Measurements from ENCODE around the gene TCF4. TPM values are rescaled to one million over a fixed set of nuclear protein-coding genes. Genes with fewer than 3 reads are reported as not detected.

TCF4 gene
- total RNA-seq, 1 experiment from 2014 or later, result 55.8 TPM

GRCh38 chr18:55287935-55288868, 299.8 kb downstream of the TCF4 start:
- H3K36me3 ChIP-seq, result no peaks in the 10 kb centered on the region
- H3K27me3 ChIP-seq (replicated peaks), result no peaks in the 10 kb centered on the region
- H3K9me3 ChIP-seq (replicated peaks), result no peaks in the 10 kb centered on the region
- no peak overlapping the region for H3K4me3 ChIP-seq
- peaks cover 9% of the 10 kb centered on the region for H3K4me1 ChIP-seq (replicated peaks)
- H3K27ac ChIP-seq, result no peak overlapping the region
- no peak for DNase-seq (ENCODE audit: low read depth in 1 of 2, low spot score in 2 of 2)

GRCh38 chr18:55287149-55287806, 300.7 kb downstream of the TCF4 start:
- Histone ChIP-seq H3K27me3 (replicated peaks) (no peaks in the 10 kb centered on the region), H3K27ac (no peak overlapping the region)
- DNase-seq (ENCODE audit: low read depth in 1 of 2, low spot score in 2 of 2), result no peak

GRCh38 chr18:55286257-55286825, 301.7 kb downstream of the TCF4 start:
- no peak for DNase-seq (ENCODE audit: low read depth in 1 of 2, low spot score in 2 of 2)

More at GRCh38 chr18:55287149-55287806, 300.7 kb downstream of the TCF4 start:
- Histone ChIP-seq H3K36me3 (no peaks in the 10 kb centered on the region), H3K4me1 (replicated peaks) (peaks cover 9% of the 10 kb centered on the region), H3K9me3 (replicated peaks) (no peaks in the 10 kb centered on the region), H3K4me3 (no peak overlapping the region)

GRCh38 chr18:55284614-55285013, 303.4 kb downstream of the TCF4 start:
- no peaks in the 10 kb centered on the region for H3K36me3 ChIP-seq
- no peaks in the 10 kb centered on the region for H3K27me3 ChIP-seq (replicated peaks)
- no peaks in the 10 kb centered on the region for H3K4me1 ChIP-seq (replicated peaks)
- DNase-seq (ENCODE audit: low read depth in 1 of 2, low spot score in 2 of 2), result no peak
- no peaks in the 10 kb centered on the region for H3K9me3 ChIP-seq (replicated peaks)
- no peak overlapping the region for H3K4me3 ChIP-seq
- H3K27ac ChIP-seq, result no peak overlapping the region

More at GRCh38 chr18:55286257-55286825, 301.7 kb downstream of the TCF4 start:
- no peak overlapping the region for H3K4me3 ChIP-seq
- H3K27ac ChIP-seq, result no peak overlapping the region
- H3K9me3 ChIP-seq (replicated peaks), result no peaks in the 10 kb centered on the region
- H3K27me3 ChIP-seq (replicated peaks), result no peaks in the 10 kb centered on the region
- peaks cover 6% of the 10 kb centered on the region for H3K4me1 ChIP-seq (replicated peaks)
- no peaks in the 10 kb centered on the region for H3K36me3 ChIP-seq

- H3K9me3 ChIP-seq (replicated peaks), result no peaks in the 10 kb centered on the region
- no peak for DNase-seq (ENCODE audit: low read depth in 1 of 2, low spot score in 2 of 2)
- no peaks in the 10 kb centered on the region; the same call in 1 of the 2 replicates for H3K36me3 ChIP-seq
- no peaks in the 10 kb centered on the region for H3K27me3 ChIP-seq (replicated peaks)
- no peaks in the 10 kb centered on the region for H3K4me1 ChIP-seq (replicated peaks)
- H3K4me3 ChIP-seq, result no peak overlapping the region
- no peak overlapping the region for H3K27ac ChIP-seq
Measured at GRCh38 chr18:55283309-55283708, 304.7 kb downstream of the TCF4 start.

GRCh38 chr18:55280503-55280902, 307.5 kb downstream of the TCF4 start:
- Histone ChIP-seq H3K4me1 (replicated peaks) (peaks cover 3% of the 10 kb centered on the region; the same call in 1 of the 2 replicates), H3K27me3 (replicated peaks) (no peaks in the 10 kb centered on the region), H3K36me3 (peaks cover under 1% of the 10 kb centered on the region; the same call in 1 of the 2 replicates), H3K27ac (no peak overlapping the region), H3K4me3 (no peak overlapping the region), H3K9me3 (replicated peaks) (no peaks in the 10 kb centered on the region)
- no peak for DNase-seq (ENCODE audit: low read depth in 1 of 2, low spot score in 2 of 2)

- Histone ChIP-seq H3K4me1 (replicated peaks) (peaks cover 6% of the 10 kb centered on the region; the same call in 1 of the 2 replicates), H3K9me3 (replicated peaks) (no peaks in the 10 kb centered on the region), H3K36me3 (peaks cover 37% of the 10 kb centered on the region), H3K4me3 (no peak overlapping the region), H3K27ac (no peak overlapping the region), H3K27me3 (replicated peaks) (no peaks in the 10 kb centered on the region)
- peak in 1 of 2 experiments; percentile 8 for DNase-seq (ENCODE audit: low read depth in 1 of 2, low spot score in 2 of 2)
Measured at GRCh38 chr18:55275039-55275901, 312.7 kb downstream of the TCF4 start.

- H3K27ac ChIP-seq, result no peak overlapping the region
- H3K9me3 ChIP-seq (replicated peaks), result no peaks in the 10 kb centered on the region
- H3K4me1 ChIP-seq (replicated peaks), result peaks cover 6% of the 10 kb centered on the region
- H3K4me3 ChIP-seq, result no peak overlapping the region
- no peaks in the 10 kb centered on the region for H3K27me3 ChIP-seq (replicated peaks)
- H3K36me3 ChIP-seq, result peaks cover 59% of the 10 kb centered on the region
- no peak for DNase-seq (ENCODE audit: low read depth in 1 of 2, low spot score in 2 of 2)
Measured at GRCh38 chr18:55272510-55273243, 315.3 kb downstream of the TCF4 start.

GRCh38 chr18:55269622-55270021, 318.4 kb downstream of the TCF4 start:
- Histone ChIP-seq H3K27me3 (replicated peaks) (no peaks in the 10 kb centered on the region), H3K27ac (no peak overlapping the region), H3K9me3 (replicated peaks) (no peaks in the 10 kb centered on the region), H3K36me3 (peaks cover 76% of the 10 kb centered on the region), H3K4me1 (replicated peaks) (peaks cover 18% of the 10 kb centered on the region), H3K4me3 (no peak overlapping the region)
- no peak for DNase-seq (ENCODE audit: low read depth in 1 of 2, low spot score in 2 of 2)

GRCh38 chr18:55268628-55269275, 319.2 kb downstream of the TCF4 start:
- Histone ChIP-seq H3K4me1 (replicated peaks) (peaks cover 18% of the 10 kb centered on the region), H3K27me3 (replicated peaks) (no peaks in the 10 kb centered on the region), H3K36me3 (peaks cover 68% of the 10 kb centered on the region), H3K4me3 (no peak overlapping the region), H3K9me3 (replicated peaks) (no peaks in the 10 kb centered on the region), H3K27ac (no peak overlapping the region)
- no peak for DNase-seq (ENCODE audit: low read depth in 1 of 2, low spot score in 2 of 2)

GRCh38 chr18:55268151-55268601, 319.8 kb downstream of the TCF4 start:
- no peaks in the 10 kb centered on the region for H3K27me3 ChIP-seq (replicated peaks)

GRCh38 chr18:55266981-55267380, 321.0 kb downstream of the TCF4 start:
- Histone ChIP-seq H3K27me3 (replicated peaks) (no peaks in the 10 kb centered on the region), H3K36me3 (peaks cover 67% of the 10 kb centered on the region), H3K4me1 (replicated peaks) (peaks cover 18% of the 10 kb centered on the region), H3K9me3 (replicated peaks) (no peaks in the 10 kb centered on the region), H3K27ac (no peak overlapping the region), H3K4me3 (no peak overlapping the region)
- DNase-seq (ENCODE audit: low read depth in 1 of 2, low spot score in 2 of 2), result no peak

More at GRCh38 chr18:55268151-55268601, 319.8 kb downstream of the TCF4 start:
- no peak overlapping the region for H3K4me3 ChIP-seq
- H3K36me3 ChIP-seq, result peaks cover 68% of the 10 kb centered on the region
- no peak for DNase-seq (ENCODE audit: low read depth in 1 of 2, low spot score in 2 of 2)
- peaks cover 18% of the 10 kb centered on the region for H3K4me1 ChIP-seq (replicated peaks)
- H3K27ac ChIP-seq, result no peak overlapping the region
- no peaks in the 10 kb centered on the region for H3K9me3 ChIP-seq (replicated peaks)
